Measurements from ENCODE around the gene ADCK2. TPM values are rescaled to one million over a fixed set of nuclear protein-coding genes. Genes with fewer than 3 reads are reported as not detected.
"Not testable (repeated sequence)": the region's sequence is repeated elsewhere in the genome, so short reads cannot be mapped to it uniquely, and the experiment has no call there.

Gene ADCK2
- total RNA-seq, 1 experiment from 2014 or later: 16.8 TPM

DNA sequence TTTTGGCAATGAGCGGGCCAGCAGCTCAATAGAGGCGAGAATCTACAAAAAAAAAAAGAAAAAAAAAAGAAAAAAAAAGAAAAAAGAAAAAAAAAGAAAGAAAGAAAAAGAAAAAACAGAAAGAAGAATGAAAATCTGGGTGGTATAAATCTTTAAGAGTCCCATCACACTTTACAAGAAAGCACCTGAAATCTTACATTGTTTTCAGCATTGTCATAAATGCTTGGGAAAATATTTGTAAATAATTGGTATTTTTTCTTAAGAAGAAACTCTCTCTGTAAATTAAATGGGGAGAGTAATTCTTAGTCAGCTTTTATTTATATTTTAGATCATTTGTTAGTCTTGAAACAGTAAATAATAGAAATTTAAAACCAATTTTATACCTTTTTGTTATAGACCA is 62.0 kb downstream of the ADCK2 start:
- Histone ChIP-seq H3K79me2 (ENCODE audit: low read length) (peaks cover 5% of the 10 kb centered on the region; the same call in 1 of the 2 replicates), H3K9ac (ENCODE audit: low read length) (no peak overlapping the region), H3K4me2 (ENCODE audit: low read depth, low read length, poor library complexity, severe bottlenecking) (peak overlapping the region; percentile 39), H3K4me1 (ENCODE audit: low read length) (peaks cover 26% of the 10 kb centered on the region), H3K9me3 (ENCODE audit: low read length) (no peaks in the 10 kb centered on the region), H4K20me1 (ENCODE audit: insufficient read depth, low read depth, low read length) (no peaks in the 10 kb centered on the region), H3K27me3 (ENCODE audit: low read length) (no peaks in the 10 kb centered on the region), H3K36me3 (ENCODE audit: insufficient read depth, low read length) (peaks cover 13% of the 10 kb centered on the region; the same call in 1 of the 2 replicates), H2AFZ (ENCODE audit: low read length) (no peak overlapping the region), H3K4me3 (ENCODE audit: low read length) (no peak overlapping the region), H3K9me2 (replicated peaks; ENCODE audit: insufficient read depth, low read length) (no peaks in the 10 kb centered on the region), H3K27ac (ENCODE audit: low read length) (peak overlapping the region; percentile 59)
- no peak for DNase-seq

- DNase-seq: no peak
- peaks cover 9% of the 10 kb centered on the region; the same call in 1 of the 2 replicates for H3K79me2 ChIP-seq (ENCODE audit: low read length)
- H3K27me3 ChIP-seq (ENCODE audit: low read length): no peaks in the 10 kb centered on the region
- H3K4me3 ChIP-seq (ENCODE audit: low read length): no peak overlapping the region
- no peak overlapping the region for H3K4me2 ChIP-seq (ENCODE audit: low read depth, low read length, poor library complexity, severe bottlenecking)
- H2AFZ ChIP-seq (ENCODE audit: low read length): no peak overlapping the region
- H4K20me1 ChIP-seq (ENCODE audit: insufficient read depth, low read depth, low read length): no peaks in the 10 kb centered on the region
- no peaks in the 10 kb centered on the region for H3K9me3 ChIP-seq (ENCODE audit: low read length)
- peaks cover 26% of the 10 kb centered on the region for H3K4me1 ChIP-seq (ENCODE audit: low read length)
- H3K27ac ChIP-seq (ENCODE audit: low read length): no peak overlapping the region
- H3K36me3 ChIP-seq (ENCODE audit: insufficient read depth, low read length): peaks cover 14% of the 10 kb centered on the region; the same call in 1 of the 2 replicates
- no peak overlapping the region for H3K9ac ChIP-seq (ENCODE audit: low read length)
- H3K9me2 ChIP-seq (replicated peaks; ENCODE audit: insufficient read depth, low read length): no peaks in the 10 kb centered on the region
These were observed 65.5 kb downstream of the ADCK2 start for GRCh38 chr7:140738280-140738679.

- not testable (repeated sequence) for H3K27me3 ChIP-seq (ENCODE audit: low read length); H3K9ac ChIP-seq (ENCODE audit: low read length); H3K27ac ChIP-seq (ENCODE audit: low read length); H3K4me2 ChIP-seq (ENCODE audit: low read depth, low read length, poor library complexity, severe bottlenecking); H2AFZ ChIP-seq (ENCODE audit: low read length); H3K9me3 ChIP-seq (ENCODE audit: low read length); H4K20me1 ChIP-seq (ENCODE audit: insufficient read depth, low read depth, low read length); DNase-seq; H3K9me2 ChIP-seq (replicated peaks; ENCODE audit: insufficient read depth, low read length); H3K4me3 ChIP-seq (ENCODE audit: low read length)
- Histone ChIP-seq H3K36me3 (ENCODE audit: insufficient read depth, low read length) (peaks cover 20% of the 10 kb centered on the region; the same call in 1 of the 2 replicates), H3K79me2 (ENCODE audit: low read length) (peaks cover 17% of the 10 kb centered on the region), H3K4me1 (ENCODE audit: low read length) (peaks cover 12% of the 10 kb centered on the region)
These were observed 70.5 kb downstream of the ADCK2 start for GRCh38 chr7:140743255-140743654.

DNA sequence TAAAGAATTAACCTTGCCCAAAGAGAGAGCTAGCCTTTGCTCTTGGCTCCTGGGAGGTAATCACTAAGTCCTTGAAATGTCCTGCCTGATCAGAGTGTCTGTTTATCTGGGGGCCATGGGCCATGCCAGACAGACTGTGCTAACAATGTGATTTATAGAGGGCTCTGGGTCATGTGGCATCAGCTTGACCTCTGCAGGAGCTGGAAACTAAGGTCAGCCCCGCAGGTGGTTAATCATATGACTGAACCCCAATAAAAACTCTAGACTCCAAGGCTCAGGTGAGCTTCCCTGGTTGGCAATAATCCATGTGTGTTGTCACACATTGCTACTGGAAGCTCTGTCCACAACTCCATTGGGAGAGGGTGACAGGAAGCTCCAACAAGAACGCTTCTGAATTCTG is 71.3 kb downstream of the ADCK2 start:
- Histone ChIP-seq H3K9me2 (replicated peaks; ENCODE audit: insufficient read depth, low read length) (no peaks in the 10 kb centered on the region), H3K4me2 (ENCODE audit: low read depth, low read length, poor library complexity, severe bottlenecking) (no peak overlapping the region)
- DNase-seq: no peak

More for the DNA sequence above, 71.3 kb downstream of the ADCK2 start:
- no peak overlapping the region for H3K9ac ChIP-seq (ENCODE audit: low read length)
- peaks cover 12% of the 10 kb centered on the region for H3K4me1 ChIP-seq (ENCODE audit: low read length)
- H3K4me3 ChIP-seq (ENCODE audit: low read length): no peak overlapping the region
- no peaks in the 10 kb centered on the region for H3K27me3 ChIP-seq (ENCODE audit: low read length)
- no peaks in the 10 kb centered on the region for H3K9me3 ChIP-seq (ENCODE audit: low read length)
- peaks cover 19% of the 10 kb centered on the region for H3K36me3 ChIP-seq (ENCODE audit: insufficient read depth, low read length)
- no peak overlapping the region for H2AFZ ChIP-seq (ENCODE audit: low read length)
- H3K27ac ChIP-seq (ENCODE audit: low read length): no peak overlapping the region
- H3K79me2 ChIP-seq (ENCODE audit: low read length): peaks cover 19% of the 10 kb centered on the region
- H4K20me1 ChIP-seq (ENCODE audit: insufficient read depth, low read depth, low read length): no peaks in the 10 kb centered on the region

Small RNAs within 50 kb of the gene (small RNA-seq; reads per million reads assigned to genes)
- gene RN7SL771P: not detected

Other genes starting within 250 kb of the ADCK2 start
- gene MKRN1, start 193.4 kb upstream of the ADCK2 start, total RNA-seq (2014; rRNA removed; shearing (Covaris generic); ENCODE audit: low replicate concordance): 68.8 and 89.3 TPM in 2 replicates
- not detected in 2 replicates for gene DENND2A, start 32.1 kb upstream of the ADCK2 start, total RNA-seq (2014; rRNA removed; shearing (Covaris generic); ENCODE audit: low replicate concordance)
- 297 and 328 TPM in 2 replicates for gene NDUFB2, start 23.8 kb downstream of the ADCK2 start, total RNA-seq (2014; rRNA removed; shearing (Covaris generic); ENCODE audit: low replicate concordance)